ENCODE measurements around the gene CEBPB.

DNA sequence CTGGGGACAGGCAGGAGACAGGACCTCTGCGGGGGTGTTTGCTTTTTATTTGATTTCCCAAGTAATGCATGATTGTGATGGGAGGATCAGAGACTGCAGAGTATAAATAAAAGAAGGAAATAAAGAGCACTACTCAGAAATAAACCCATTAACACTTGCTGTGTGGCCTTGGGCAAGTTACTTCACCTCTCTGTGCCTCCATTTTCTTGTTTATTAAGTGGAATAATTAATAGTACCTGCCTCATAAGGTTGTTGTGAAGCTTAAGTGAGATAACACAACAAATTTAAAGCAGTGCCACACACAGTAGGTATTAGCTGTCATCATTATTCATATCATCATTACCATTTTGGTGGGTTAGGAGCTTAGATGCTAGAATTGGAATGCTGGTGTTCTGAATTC lies 8.1 kb downstream of the CEBPB start:
- TF ChIP-seq, protein P1, sequence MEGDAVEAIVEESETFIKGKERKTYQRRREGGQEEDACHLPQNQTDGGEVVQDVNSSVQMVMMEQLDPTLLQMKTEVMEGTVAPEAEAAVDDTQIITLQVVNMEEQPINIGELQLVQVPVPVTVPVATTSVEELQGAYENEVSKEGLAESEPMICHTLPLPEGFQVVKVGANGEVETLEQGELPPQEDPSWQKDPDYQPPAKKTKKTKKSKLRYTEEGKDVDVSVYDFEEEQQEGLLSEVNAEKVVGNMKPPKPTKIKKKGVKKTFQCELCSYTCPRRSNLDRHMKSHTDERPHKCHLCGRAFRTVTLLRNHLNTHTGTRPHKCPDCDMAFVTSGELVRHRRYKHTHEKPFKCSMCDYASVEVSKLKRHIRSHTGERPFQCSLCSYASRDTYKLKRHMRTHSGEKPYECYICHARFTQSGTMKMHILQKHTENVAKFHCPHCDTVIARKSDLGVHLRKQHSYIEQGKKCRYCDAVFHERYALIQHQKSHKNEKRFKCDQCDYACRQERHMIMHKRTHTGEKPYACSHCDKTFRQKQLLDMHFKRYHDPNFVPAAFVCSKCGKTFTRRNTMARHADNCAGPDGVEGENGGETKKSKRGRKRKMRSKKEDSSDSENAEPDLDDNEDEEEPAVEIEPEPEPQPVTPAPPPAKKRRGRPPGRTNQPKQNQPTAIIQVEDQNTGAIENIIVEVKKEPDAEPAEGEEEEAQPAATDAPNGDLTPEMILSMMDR (conservative IDR thresholded peaks at IDR 0.05 in 1 of 2, IDR thresholded peaks at IDR 0.05 in 1 of 2; ENCODE audit: extremely low read depth in 1 of 2, insufficient read depth in 1 of 2, low read depth in 1 of 2, low read length in 2 of 2): no peak
- no peak for TF ChIP-seq EZH2 (IDR thresholded peaks at IDR 0.05; ENCODE audit: borderline replicate concordance, low read length)
